Limb (tissue), 2 donors: Measurements from ENCODE around the gene STAT3.
"Not testable (repeated sequence)": the region's sequence is repeated elsewhere in the genome, so short reads cannot be mapped to it uniquely, and the experiment has no call there.

Experiments
- DNase-seq, 2 donors: peaks; one replicate each; pipeline ENCODE4 v3.0.0-alpha.2; 2016; ENCODE audit errors: extremely low spot score in 2 of 2

The STAT3 gene

GRCh38 chr17:42409523-42410318 is 21.5 kb upstream of the STAT3 start:
- DNase-seq = no peak

- no peak for DNase-seq
These were observed 19.8 kb upstream of the STAT3 start for GRCh38 chr17:42408061-42408460.

GRCh38 chr17:42407289-42407836 is 19.1 kb upstream of the STAT3 start:
- DNase-seq = peak in 1 of 2 donors; percentile 67

GRCh38 chr17:42406615-42407288 is 18.5 kb upstream of the STAT3 start:
- DNase-seq = no peak

GRCh38 chr17:42405963-42406495 is 17.8 kb upstream of the STAT3 start:
- DNase-seq = peak in 1 of 2 donors; percentile 88

GRCh38 chr17:42405076-42405475 is 16.8 kb upstream of the STAT3 start:
- DNase-seq = no peak

GRCh38 chr17:42404326-42405055 is 16.2 kb upstream of the STAT3 start:
- no peak for DNase-seq

GRCh38 chr17:42403150-42403549 is 14.9 kb upstream of the STAT3 start:
- no peak for DNase-seq

- DNase-seq = no peak
These were observed 13.9 kb upstream of the STAT3 start for GRCh38 chr17:42402117-42402516.

GRCh38 chr17:42400844-42401375 is 12.7 kb upstream of the STAT3 start:
- not testable (repeated sequence) for DNase-seq

- DNase-seq = no peak
These were observed 12.0 kb upstream of the STAT3 start for GRCh38 chr17:42399948-42400843.

- DNase-seq = no peak
These were observed 10.9 kb upstream of the STAT3 start for GRCh38 chr17:42399121-42399520.

GRCh38 chr17:42395601-42396000 is 7.4 kb upstream of the STAT3 start:
- not testable (repeated sequence) for DNase-seq

GRCh38 chr17:42394838-42395237 is 6.6 kb upstream of the STAT3 start:
- no peak for DNase-seq

GRCh38 chr17:42392692-42393415 is 4.6 kb upstream of the STAT3 start:
- no peak for DNase-seq

GRCh38 chr17:42391439-42391838 is 3.2 kb upstream of the STAT3 start:
- DNase-seq = not testable (repeated sequence)

- DNase-seq = no peak
These were observed 1.7 kb upstream of the STAT3 start for GRCh38 chr17:42389899-42390298.

- DNase-seq = no peak
These were observed 834 bp upstream of the STAT3 start for GRCh38 chr17:42389135-42389417.

- peak in 1 of 2 donors; percentile 22 for DNase-seq
These were observed 421 bp downstream of the STAT3 start for GRCh38 chr17:42387661-42388380.
